HG03469 (cell line): ENCODE results near the gene RPS19.
"Not testable (repeated sequence)": the region's sequence is repeated elsewhere in the genome, so short reads cannot be mapped to it uniquely, and the experiment has no call there.

ENCODE experiments used
- ATAC-seq: cut with Tn5 transposase; IDR thresholded peaks from one replicate; pipeline ENCODE4 v1.9.1; 2021; ENCODE audit warnings: mild to moderate bottlenecking, moderate library complexity, moderate number of reproducible peaks; ENCODE audit not compliant: unreplicated experiment

Gene RPS19

DNA sequence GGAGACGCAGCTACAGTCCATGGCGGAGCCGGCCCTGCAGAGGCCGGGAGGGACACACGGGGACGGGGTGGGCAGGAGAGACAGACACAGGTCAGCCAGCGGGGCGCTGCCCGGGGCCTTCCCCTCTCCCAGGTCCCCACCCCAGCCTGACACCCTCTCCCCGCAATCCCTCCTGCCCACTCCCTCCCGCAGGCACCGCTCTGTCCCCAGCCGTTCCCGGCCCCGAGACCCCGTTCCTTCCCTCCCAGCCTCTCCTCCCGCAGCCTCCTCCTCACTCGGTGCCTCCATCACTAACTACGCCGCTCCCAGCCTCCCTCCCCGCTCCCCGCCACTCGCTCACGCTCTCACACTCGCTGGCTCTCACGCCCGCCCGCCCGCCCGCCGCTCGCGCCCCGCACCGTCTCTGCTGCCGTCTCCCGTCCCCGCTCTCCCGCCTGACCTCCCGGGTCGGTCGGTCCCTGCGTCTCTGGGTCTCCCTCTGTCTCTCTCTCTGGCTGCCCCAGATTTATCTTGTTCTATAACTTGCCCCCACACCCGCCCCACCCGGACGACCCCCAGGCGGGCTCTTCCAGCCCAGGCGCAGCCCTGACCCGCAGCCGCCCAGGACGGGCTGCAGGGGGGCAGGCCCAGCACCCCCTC lies 53.0 kb downstream of the RPS19 start:
- no peak for ATAC-seq

DNA sequence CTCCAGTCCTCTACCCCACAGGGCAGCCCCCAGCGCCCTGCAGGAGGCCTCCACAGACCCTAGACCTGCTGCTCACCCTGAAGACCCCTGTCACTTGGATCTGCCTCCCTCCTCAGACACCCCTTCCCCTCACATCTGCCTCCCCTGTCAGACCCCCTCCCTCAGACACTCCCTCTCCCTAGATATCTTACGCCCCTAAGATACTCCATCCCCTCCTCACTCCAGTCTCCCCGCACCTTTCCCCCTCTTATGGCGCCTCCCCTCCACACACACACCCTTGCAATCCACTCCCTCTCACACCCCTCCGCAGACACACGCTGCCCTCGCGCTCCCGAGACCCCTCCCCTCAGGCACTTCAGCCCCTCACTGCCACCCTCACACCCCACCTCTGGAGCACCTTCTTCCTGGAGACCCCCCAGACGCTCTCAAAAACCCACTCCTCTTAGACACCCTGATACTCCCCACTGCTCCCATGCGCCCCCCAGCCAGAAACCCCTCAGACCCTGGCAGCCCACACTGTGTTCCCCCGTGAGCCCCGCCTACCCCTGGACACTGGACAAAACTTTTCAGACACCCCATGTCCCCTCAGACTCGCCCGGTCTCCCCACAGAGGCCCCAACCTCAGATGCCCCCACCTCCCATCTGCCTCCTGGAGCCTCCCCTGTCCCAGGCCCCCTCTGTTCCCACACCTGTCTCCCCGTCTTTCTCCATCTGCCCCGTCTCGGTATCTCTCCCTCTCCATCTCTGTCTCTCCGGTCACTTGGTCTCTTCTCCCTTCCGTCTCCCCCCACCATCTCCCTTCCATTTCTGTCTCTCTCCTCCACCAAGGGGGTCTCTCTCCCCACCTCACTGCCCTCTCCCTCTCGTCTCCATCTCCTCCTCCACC lies 53.7 kb downstream of the RPS19 start:
- ATAC-seq: no peak

DNA sequence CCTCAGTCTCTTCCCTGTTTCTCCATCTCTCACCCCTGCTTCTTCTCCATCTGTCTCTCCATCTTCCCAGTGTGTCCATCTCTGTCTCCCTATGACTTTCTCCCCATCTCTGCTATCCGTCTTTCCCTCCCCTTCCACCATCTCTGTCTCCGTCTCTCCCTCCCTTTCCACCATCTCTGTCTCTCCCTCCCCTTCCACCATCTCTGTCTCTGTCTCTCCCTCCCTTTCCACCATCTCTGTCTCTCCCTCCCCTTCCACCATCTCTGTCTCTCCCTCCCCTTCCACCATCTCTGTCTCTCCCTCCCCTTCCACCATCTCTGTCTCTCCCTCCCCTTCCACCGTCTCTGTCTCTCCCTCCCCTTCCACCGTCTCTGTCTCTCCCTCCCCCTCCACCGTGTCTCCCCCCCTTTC lies 54.4 kb downstream of the RPS19 start:
- not testable (repeated sequence) for ATAC-seq

DNA sequence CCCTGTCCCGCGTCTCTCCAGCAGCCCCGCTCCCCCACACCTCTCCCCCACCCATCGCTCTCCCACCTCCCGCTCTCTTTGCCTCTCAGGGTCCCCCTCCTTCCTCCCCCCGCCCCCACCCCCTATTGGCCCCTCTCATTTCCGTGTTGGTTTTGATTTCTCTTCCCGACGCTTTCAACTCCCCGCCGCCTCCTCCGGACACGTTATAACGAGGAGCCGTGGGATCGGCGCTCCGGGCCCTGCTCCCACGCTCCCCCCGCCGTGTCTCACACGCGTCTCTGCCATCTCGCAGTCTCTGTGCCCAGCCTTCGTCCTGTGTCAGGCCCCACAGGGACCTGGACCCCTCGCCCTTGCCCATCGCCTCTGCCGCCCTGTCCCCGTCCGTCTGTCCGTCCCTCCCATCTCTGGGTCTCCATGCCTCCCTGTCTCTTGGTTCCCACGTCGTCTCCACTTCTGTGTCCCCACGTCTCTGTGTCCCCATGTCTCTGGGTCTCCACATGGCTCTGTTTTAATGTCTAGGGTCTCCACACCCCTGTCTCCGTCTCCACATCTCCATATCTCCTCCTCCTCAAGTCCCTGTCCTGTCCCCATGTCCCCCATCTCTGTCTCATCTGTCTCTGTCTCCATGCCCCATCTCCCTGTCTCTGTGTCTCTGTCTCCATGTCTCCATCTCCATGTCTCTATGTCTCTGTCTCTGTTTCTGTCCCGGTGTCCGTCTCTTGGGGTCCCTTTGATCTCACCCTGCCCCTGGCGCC lies 55.1 kb downstream of the RPS19 start:
- no peak for ATAC-seq

DNA sequence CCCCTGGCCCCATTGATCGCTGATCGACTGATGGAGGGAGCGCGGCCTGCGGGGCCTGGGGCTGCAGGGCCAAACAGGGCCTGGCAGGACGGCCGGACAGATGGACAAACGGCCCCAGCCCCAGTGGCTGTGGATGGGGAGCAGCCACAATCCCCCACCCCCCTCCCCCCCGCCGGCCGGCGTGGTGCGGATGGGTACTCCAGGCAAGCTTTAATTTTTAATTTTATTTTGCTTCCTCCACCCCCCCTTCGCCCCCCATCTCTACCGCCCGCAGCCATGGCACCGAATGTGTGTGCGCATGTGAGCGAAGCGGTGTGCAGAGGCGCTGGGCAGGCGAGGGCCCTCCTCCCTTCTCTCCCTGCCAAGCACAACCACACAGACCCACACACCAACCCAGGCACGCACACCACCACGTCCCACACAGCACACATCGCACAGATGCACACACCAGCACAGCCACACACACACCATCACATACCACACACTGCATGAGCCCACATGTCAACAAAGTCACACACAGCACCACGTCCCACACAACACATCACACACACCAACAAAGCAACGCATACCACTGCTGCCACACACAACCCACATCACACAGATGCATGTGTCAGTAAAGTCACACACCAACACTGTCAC lies 55.8 kb downstream of the RPS19 start:
- ATAC-seq: no peak

DNA sequence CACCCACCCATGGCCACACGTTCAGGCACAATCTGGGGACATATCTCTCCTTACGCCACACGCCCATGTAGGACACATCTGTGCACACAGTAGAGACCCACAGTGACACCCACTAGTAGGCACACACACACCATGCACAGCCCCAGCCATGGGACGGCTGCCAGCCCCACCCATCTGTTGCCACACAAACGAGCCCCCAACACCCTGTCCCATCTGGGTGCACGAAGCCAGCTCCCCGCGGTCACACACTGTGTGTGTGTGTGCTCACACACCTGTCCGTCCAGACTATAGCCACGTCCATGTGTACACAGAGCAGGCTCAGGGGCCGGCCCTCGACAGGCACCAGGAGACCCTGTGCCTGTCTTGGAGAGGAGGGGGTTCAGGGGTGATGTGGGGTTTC lies 57.6 kb downstream of the RPS19 start:
- ATAC-seq: no peak

DNA sequence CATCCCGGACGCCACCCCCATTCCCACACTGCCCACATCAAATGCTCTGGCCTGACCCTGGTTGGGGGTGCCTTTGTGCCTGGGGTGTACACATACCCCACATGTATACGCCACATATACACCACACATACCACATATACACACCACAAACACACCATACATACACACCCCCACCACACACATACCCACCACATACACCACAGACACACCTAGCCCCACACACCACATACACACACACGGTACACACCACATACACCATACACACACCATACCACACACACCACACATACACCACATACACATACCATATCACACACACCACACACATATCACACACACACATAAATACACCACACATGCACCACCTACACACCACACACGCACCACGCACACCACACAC lies 58.0 kb downstream of the RPS19 start:
- no peak for ATAC-seq

DNA sequence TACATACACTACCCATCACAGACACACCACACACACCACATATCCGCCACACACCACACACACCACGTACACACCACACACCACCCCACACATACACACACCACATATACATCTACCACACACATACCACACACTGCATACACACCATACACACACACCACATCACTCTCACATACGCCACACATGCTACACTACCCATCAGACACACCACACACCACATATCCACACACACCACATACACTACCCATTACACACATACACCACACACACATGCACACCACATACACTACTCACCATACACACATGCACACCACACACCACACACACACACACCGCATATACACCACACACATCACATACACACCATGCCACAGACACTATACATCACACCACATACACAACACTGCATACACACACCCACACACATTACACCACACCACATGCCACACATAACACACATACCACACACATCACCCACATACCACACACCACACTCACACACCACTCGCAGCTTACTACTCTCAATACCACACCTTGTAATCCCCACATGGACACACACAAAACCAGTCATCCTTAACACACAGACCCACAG lies 58.7 kb downstream of the RPS19 start:
- ATAC-seq: no peak

DNA sequence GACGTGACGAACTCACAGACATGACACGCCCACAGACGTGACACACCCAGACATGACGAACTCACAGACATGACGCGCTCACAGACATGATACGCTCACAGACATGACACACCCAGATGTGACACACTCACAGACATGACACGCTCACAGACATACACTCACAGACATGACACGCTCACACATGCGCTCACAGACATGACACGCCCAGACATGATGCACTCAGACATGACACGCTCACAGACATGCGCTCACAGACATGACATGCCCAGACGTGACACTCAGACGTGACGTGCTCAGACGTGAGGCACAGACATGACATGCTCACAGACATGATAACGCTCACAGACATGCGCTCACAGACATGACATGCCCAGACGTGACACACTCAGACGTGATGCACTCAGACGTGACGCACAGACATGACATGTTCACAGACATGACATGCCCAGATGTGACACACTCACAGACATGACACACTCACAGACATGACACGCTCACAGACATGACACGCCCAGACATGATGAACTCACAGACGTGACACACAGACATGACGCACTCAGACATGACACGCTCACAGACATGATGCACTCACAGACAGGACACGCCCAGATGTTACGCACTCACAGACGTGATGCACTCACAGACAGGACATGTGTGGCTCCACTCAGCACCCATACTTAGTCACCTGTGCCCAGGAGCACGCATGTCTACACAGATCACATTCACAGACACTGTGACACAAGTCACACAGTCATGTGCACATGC lies 60.1 kb downstream of the RPS19 start:
- ATAC-seq: no peak

DNA sequence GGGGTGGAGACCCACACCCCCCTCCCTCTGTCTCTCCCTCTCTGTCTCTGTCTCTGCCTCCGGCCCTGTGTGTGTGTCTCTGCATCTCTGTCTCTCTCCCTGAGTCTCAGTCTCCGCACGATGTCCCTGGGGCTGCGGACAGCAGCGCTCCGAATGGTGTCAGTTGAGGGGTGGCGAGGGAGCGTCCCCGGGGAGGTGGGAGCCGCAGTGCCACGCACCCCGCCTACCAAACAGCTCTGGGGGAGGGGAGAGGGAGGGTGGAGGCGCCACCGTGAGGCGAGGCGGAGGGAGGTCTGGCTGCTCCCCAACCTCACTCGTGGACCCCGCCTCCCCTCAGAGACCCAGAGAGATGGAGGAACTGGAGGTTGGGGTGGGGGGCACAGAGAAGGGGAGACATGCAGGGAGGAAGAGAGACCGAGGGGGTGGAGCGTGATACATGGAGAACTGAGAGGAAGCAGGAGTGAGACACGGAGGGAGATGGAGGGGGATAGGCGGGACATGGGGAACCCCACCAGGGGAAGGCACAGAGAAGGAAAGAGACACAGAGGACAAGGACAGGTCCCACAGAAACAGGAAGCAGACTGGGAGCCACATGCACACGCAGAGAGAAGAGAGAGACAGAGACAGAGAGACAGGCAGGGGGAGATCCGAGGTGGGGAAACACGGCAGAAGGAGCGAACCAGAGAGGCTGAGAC lies 61.0 kb downstream of the RPS19 start:
- ATAC-seq: no peak

DNA sequence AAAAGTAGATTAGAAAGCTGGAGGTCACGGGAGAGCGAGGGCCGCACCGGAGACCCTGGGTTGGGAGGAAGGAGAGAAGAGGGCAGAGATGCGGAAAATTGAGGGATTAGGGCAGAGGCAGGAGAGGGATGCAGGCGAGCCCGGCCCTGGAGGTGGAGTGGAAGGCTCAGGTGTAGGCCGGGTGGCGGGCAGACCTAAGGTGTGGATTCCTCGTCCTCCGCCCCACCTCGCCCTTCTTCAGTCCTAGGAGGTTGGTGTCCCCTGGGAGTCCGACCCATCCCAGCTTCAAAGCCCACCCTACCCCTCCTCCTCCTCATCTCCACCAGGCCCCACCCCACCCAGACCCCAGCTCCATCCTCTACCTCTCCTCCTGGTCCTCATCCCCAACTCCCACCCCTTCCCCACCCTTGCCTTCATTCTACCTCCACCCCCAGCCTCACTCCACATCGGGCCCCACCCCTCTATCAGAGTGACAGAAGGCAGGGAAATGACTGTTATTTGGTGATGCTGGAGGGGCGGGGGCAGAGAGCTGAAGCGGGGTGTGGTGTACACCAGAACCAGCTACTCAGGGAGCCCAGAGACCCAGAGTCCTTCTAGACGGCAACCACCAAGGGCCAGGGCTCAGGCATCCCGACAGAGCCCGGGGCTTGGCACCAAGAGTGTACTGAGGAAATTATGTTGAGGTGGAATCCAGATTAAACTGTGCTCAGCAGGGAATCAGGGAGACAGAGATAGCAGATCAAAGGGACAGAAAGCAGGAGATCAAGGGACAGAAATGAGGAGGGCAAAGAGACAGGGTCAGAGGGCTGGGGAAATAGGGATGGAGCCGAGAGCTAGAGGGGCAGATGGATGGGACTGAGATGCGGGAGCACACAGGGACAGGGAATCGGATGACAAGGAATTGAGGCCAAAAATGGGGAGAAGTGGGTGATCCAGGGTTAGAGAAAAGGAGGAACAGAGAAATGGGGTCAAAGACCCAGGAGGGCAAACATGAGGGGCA lies 61.8 kb downstream of the RPS19 start:
- ATAC-seq: no peak
